Uterus (tissue), 2 donors: ENCODE results near the gene SORBS1.
"Not testable (repeated sequence)": the region's sequence is repeated elsewhere in the genome, so short reads cannot be mapped to it uniquely, and the experiment has no call there.

Experiments
- CTCF ChIP-seq, 4 experiments: fragments of 200-600 bp in 2 of 4; fragments of 450-650 bp in 2 of 4; sonication (generic) in 2 of 4; IDR thresholded peaks; one replicate each; pipeline ENCODE4 v1.5.1; 2016 to 2019; ENCODE audit warnings: antibody characterized with exemption in 4 of 4, mild to moderate bottlenecking in 2 of 4, moderate library complexity in 1 of 4
- POLR2A ChIP-seq, 2 donors: fragments of 450-650 bp; IDR thresholded peaks; one replicate each; pipeline ENCODE4 v1.6.1; 2016; ENCODE audit warnings: antibody characterized with exemption in 2 of 2, mild to moderate bottlenecking in 1 of 2, moderate library complexity in 1 of 2

GRCh38 chr10:95467642-95468041 lies 93.5 kb downstream of the SORBS1 start:
- not testable (repeated sequence) for TF ChIP-seq CTCF, POLR2A (IDR thresholded peaks at IDR 0.05)
